IMR-90 (cell line): ENCODE results near the gene ZNF2. TPM values are rescaled to one million over a fixed set of nuclear protein-coding genes. Genes with fewer than 3 reads are reported as not detected.

ENCODE experiments used
- ATAC-seq: fragments of 200-7000 bp; cut with Tn5 transposase; 2 replicates; pipeline ENCODE4 v1.9.1; 2020; ENCODE audit warnings: low read depth, mild to moderate bottlenecking, moderate library complexity
- BruUV-seq: library from RNA; stranded (reverse); fragments of 400-500 nt; replicated peaks from 2 replicates; lab custom pipeline; 2021; lab: Mats Ljungman, UMichigan
- CTCF ChIA-PET: fragments of 300-600 bp; formaldehyde crosslinking; extraction: SDS; loops from one replicate; lab custom pipeline; 2021; ENCODE audit warnings: antibody characterized with exemption; lab: Yijun Ruan, JAX
- POLR2A ChIA-PET: fragments of 300-600 bp; sonication (Branson Sonifier 250); formaldehyde crosslinking; loops from one replicate; lab custom pipeline; 2022; ENCODE audit warnings: antibody characterized with exemption; ENCODE audit not compliant: unreplicated experiment; lab: Charles Lee
- DNase-seq: peaks from one replicate; pipeline ENCODE4 v3.0.0; 2013
- H2AFZ ChIP-seq: replicated peaks from 2 replicates; pipeline ENCODE3; 2013; ENCODE audit warnings: low read length, mild to moderate bottlenecking; ENCODE audit not compliant: poor library complexity
- H2AK5ac ChIP-seq: 2 replicates; pipeline ENCODE4 v1.6.1; 2013; ENCODE audit warnings: low read depth, low read length, inconsistent platforms
- H2AK9ac ChIP-seq: replicated peaks from 2 replicates; pipeline ENCODE3; 2013; ENCODE audit warnings: mild to moderate bottlenecking, low read depth, low read length, moderate library complexity; ENCODE audit not compliant: poor library complexity
- H2BK120ac ChIP-seq: 2 replicates; pipeline ENCODE4 v1.6.1; 2013; ENCODE audit warnings: low read depth, low read length, inconsistent platforms
- H2BK15ac ChIP-seq: 3 replicates; pipeline ENCODE4 v1.6.1; 2013; ENCODE audit warnings: low read depth, low read length, inconsistent platforms
- H2BK20ac ChIP-seq: 2 replicates; pipeline ENCODE4 v1.6.1; 2013; ENCODE audit warnings: low read depth, mild to moderate bottlenecking, inconsistent platforms, low read length, moderate library complexity
- H2BK5ac ChIP-seq: 2 replicates; pipeline ENCODE4 v1.6.1; 2013; ENCODE audit warnings: mild to moderate bottlenecking, low read depth, low read length, inconsistent platforms; ENCODE audit not compliant: poor library complexity, severe bottlenecking
- H3K14ac ChIP-seq: replicated peaks from 2 replicates; pipeline ENCODE4 v1.6.1; 2013; ENCODE audit warnings: low read depth, low read length, inconsistent platforms
- H3K18ac ChIP-seq: 2 replicates; pipeline ENCODE4 v1.6.1; 2013; ENCODE audit warnings: low read depth, low read length, control low read depth
- H3K23ac ChIP-seq: 2 replicates; pipeline ENCODE4 v1.6.1; 2013; ENCODE audit warnings: low read depth, low read length, inconsistent platforms
- H3K27ac ChIP-seq: 2 replicates; pipeline ENCODE4 v1.5.1; 2013; ENCODE audit warnings: mild to moderate bottlenecking, control low read depth, low read length; ENCODE audit not compliant: insufficient read depth
- H3K27me3 ChIP-seq: 2 replicates; pipeline ENCODE4 v1.6.1; 2013; ENCODE audit warnings: low read length; ENCODE audit not compliant: control insufficient read depth, insufficient read depth
- H3K36me3 ChIP-seq: 2 replicates; pipeline ENCODE4 v1.6.1; 2013; ENCODE audit warnings: low read length, mixed read lengths; ENCODE audit not compliant: control insufficient read depth, insufficient read depth
- H3K4ac ChIP-seq: 2 replicates; pipeline ENCODE4 v1.6.1; 2013; ENCODE audit warnings: low read depth, low read length, inconsistent platforms
- H3K4me1 ChIP-seq: 2 replicates; pipeline ENCODE4 v1.6.1; 2013; ENCODE audit warnings: low read length, mixed read lengths; ENCODE audit not compliant: control insufficient read depth, insufficient read depth
- H3K4me2 ChIP-seq: 2 replicates; pipeline ENCODE4 v1.6.1; 2013; ENCODE audit warnings: low read depth, mild to moderate bottlenecking, control low read depth, low read length, moderate library complexity
- H3K4me3 ChIP-seq: 2 replicates; pipeline ENCODE4 v1.5.1; 2013; ENCODE audit warnings: low read depth, mild to moderate bottlenecking, control low read depth, low read length, moderate library complexity; ENCODE audit not compliant: insufficient read depth
- H3K56ac ChIP-seq: 2 replicates; pipeline ENCODE4 v1.6.1; 2013; ENCODE audit warnings: low read length, inconsistent platforms; ENCODE audit not compliant: insufficient read depth; ENCODE audit errors: extremely low read depth
- H3K79me1 ChIP-seq, 2 experiments: 2 replicates each; pipeline ENCODE4 v1.6.1; 2013; ENCODE audit warnings: low read length in 2 of 2, inconsistent platforms in 1 of 2, low read depth in 1 of 2
- H3K9ac ChIP-seq: 2 replicates; pipeline ENCODE4 v1.6.1; 2013; ENCODE audit warnings: low read depth, low read length, control low read depth
- H3K9me1 ChIP-seq: 2 replicates; pipeline ENCODE4 v1.6.1; 2013; ENCODE audit warnings: low read length, inconsistent platforms; ENCODE audit not compliant: insufficient read depth
- H3K9me3 ChIP-seq: 2 replicates; pipeline ENCODE4 v1.6.1; 2013; ENCODE audit warnings: low read length; ENCODE audit not compliant: control insufficient read depth, insufficient read depth
- H4K20me1 ChIP-seq: 2 replicates; pipeline ENCODE4 v1.6.1; 2013; ENCODE audit warnings: low read length, inconsistent platforms; ENCODE audit not compliant: insufficient read depth
- H4K5ac ChIP-seq: 2 replicates; pipeline ENCODE4 v1.6.1; 2013; ENCODE audit warnings: mild to moderate bottlenecking, low read depth, low read length, control low read depth
- H4K8ac ChIP-seq, 2 experiments: 2 replicates each; pipeline ENCODE4 v1.6.1; 2013; ENCODE audit warnings: low read depth in 2 of 2, low read length in 2 of 2, control low read depth in 1 of 2, inconsistent platforms in 1 of 2
- H4K91ac ChIP-seq: 2 replicates; pipeline ENCODE4 v1.6.1; 2013; ENCODE audit warnings: low read depth, low read length, inconsistent platforms; ENCODE audit not compliant: insufficient read depth
- MAZ ChIP-seq: IDR thresholded peaks from 2 replicates; pipeline ENCODE4 v1.6.1; 2012; ENCODE audit warnings: low read depth, mild to moderate bottlenecking, low read length, improper control_type of control experiment, moderate library complexity, borderline replicate concordance
- MXI1 ChIP-seq: IDR thresholded peaks from 2 replicates; pipeline ENCODE4 v1.6.1; 2012; ENCODE audit warnings: low read depth, mild to moderate bottlenecking, low read length, moderate library complexity, borderline replicate concordance
- POLR2A ChIP-seq: IDR thresholded peaks from 2 replicates; pipeline ENCODE4 v1.6.1; 2012; ENCODE audit warnings: mild to moderate bottlenecking, low read depth, low read length
- WGBS, 2 experiments: methylation state at CpG; one replicate each; pipeline versions ENCODE4 v1.1.5 to v1.1.7; 2013; ENCODE audit warnings: missing lambda C conversion rate in 2 of 2; ENCODE audit not compliant: insufficient read length in 1 of 2; ENCODE audit errors: extremely low coverage in 2 of 2; 5-methylcytosine and 5-hydroxymethylcytosine counted together
- dilution Hi-C: fragments of 300-500 bp; cut with HindIII; formaldehyde crosslinking; loops from one replicate; pipeline ENCODE4 v1.14.3; 2018; ENCODE audit warnings: low sequenced_read_pairs; ENCODE audit not compliant: unreplicated experiment
- in situ Hi-C: fragments of 300-500 bp; cut with MboI; formaldehyde crosslinking; loops from 3 replicates; pipeline ENCODE4 v1.14.3; 2019; ENCODE audit warnings: low sequenced_read_pairs, inconsistent platforms, mixed read lengths
- intact Hi-C: fragments of 100-400 bp; cut with micrococcal nuclease; formaldehyde crosslinking; loops from 2 replicates; pipeline ENCODE4 v1.10.0; 2022
- polyA plus RNA-seq, 3 experiments: library from polyadenylated mRNA; depleted of rRNA; stranded (reverse); fragments of >200 nt; gene quantifications; 2 replicates each; pipeline ENCODE4 v1.2.3, GENCODE V29; 2012; ENCODE audit warnings: low replicate concordance in 1 of 3
- total RNA-seq: library from RNA; depleted of rRNA; stranded (reverse); fragments of >200 nt; gene quantifications from 2 replicates; pipeline ENCODE4 v1.2.3, GENCODE V29; 2012

The ZNF2 gene
- total and polyA plus RNA-seq, 2 of the 4 experiments (the other 2 are of a cell fraction), result 2.7 to 7.3 TPM

GRCh38 chr2:95159690-95160449 is 5.7 kb upstream of the ZNF2 start, which contains the start of gene ZNF514:
Gene ZNF514 (minus strand): TSS chr2:95159848. CDS start chr2:95153253, 6,595 bp downstream.
- peak within 1 kb of the TSS; percentile 90 for H2AK9ac ChIP-seq
- ChIA-PET POLR2A (interaction anchor here (0.5 kb wide), 1 partner anchor 653 kb away, joined by 3 read pairs; no protein-coding TSS in a partner anchor), CTCF (no interaction called here)
- H3K9me1 ChIP-seq, result 0 out of 2 replicates have a peak, but pooled peaks cover 2% of the 10 kb centered on the region
- peak within 1 kb of the TSS; percentile 73 for H2BK20ac ChIP-seq
- intact Hi-C loops, result no loop called here
- peak within 1 kb of the TSS; percentile 89 for H4K91ac ChIP-seq
- H3K9me3 ChIP-seq, result peaks cover 20% of the 10 kb centered on the region
- in situ Hi-C loops, result no loop called here
- H2BK15ac ChIP-seq, result no peak within 1 kb of the TSS; the same call in 2 of the 3 replicates
- H2AFZ ChIP-seq, result peak within 1 kb of the TSS; percentile 97
- peak within 1 kb of the TSS; percentile 100 for H3K23ac ChIP-seq
- peak within 1 kb of the TSS; percentile 64 for H3K27ac ChIP-seq
- peak; percentile 64 for DNase-seq
- H3K4me3 ChIP-seq, result peak within 1 kb of the TSS; percentile 75
- dilution Hi-C loops, result no loop called here
- H4K20me1 ChIP-seq, result no peaks in the 10 kb centered on the region
- H3K79me1 ChIP-seq, result peaks cover 20 to 21% of the 10 kb centered on the region in 2 experiments
- H3K27me3 ChIP-seq, result no peaks in the 10 kb centered on the region
- peaks cover 4% of the 10 kb centered on the region; the same call in 1 of the 2 replicates for H3K4me1 ChIP-seq
- 63% methylated on average over 7 of the region's 64 CpGs; no CpG with 5 or more reads in 1 of the 2 experiments for WGBS, 2 experiments
- peak within 1 kb of the TSS; percentile 79 for H3K9ac ChIP-seq
- peak within 1 kb of the TSS; percentile 44; the same call in 1 of the 2 replicates for H3K18ac ChIP-seq
- H2AK5ac ChIP-seq, result peak within 1 kb of the TSS; percentile 70
- H3K56ac ChIP-seq, result peak within 1 kb of the TSS; percentile 61
- H3K36me3 ChIP-seq, result peaks cover 22% of the 10 kb centered on the region
- H3K4ac ChIP-seq, result peak within 1 kb of the TSS; percentile 88
- H4K8ac ChIP-seq, result peak within 1 kb of the TSS; percentile 97 to 98
- H4K5ac ChIP-seq, result peak within 1 kb of the TSS; percentile 92
- peak within 1 kb of the TSS; percentile 25 for H2BK5ac ChIP-seq
- peak; percentile 94 for ATAC-seq
- TF ChIP-seq POLR2A, result no peak
- peak; percentile 58 for TF ChIP-seq MAZ
- TF ChIP-seq MXI1, result peak; percentile 38; the same call in 1 of the 2 replicates
- peak within 1 kb of the TSS; percentile 22 for H2BK120ac ChIP-seq
- no TSS peak for BruUV-seq
- H3K4me2 ChIP-seq, result peak within 1 kb of the TSS; percentile 94
- H3K14ac ChIP-seq, result peak within 1 kb of the TSS; percentile 97
